Heart right ventricle (tissue), 16 donors: ENCODE data around the gene DRAM1. TPM values are rescaled to one million over a fixed set of nuclear protein-coding genes. Genes with fewer than 3 reads are reported as not detected.
A peak's percentile ranks its signal among the peaks of the same experiment; 100 is the strongest.

Experiments
- ATAC-seq, 8 donors: fragments of 200-7000 bp; cut with Tn5 transposase; one replicate each; pipeline ENCODE4 v1.9.1; 2020; ENCODE audit warnings: mild to moderate bottlenecking in 8 of 8, moderate library complexity in 8 of 8, moderate number of reproducible peaks in 1 of 8
- DNase-seq, 2 donors: peaks; one replicate each; pipeline ENCODE4 v3.0.0-alpha.2; 2020
- H3K27ac ChIP-seq, 10 donors: fragments of 200-600 bp; sonication (generic) in 2 of 10; one replicate each; pipeline versions ENCODE4 v1.5.0 to v1.8.0; 2020 to 2022; ENCODE audit warnings: mild to moderate bottlenecking in 3 of 10
- H3K27me3 ChIP-seq, 7 donors: fragments of 200-600 bp; one replicate each; pipeline ENCODE4 v1.8.0; 2021 to 2022; ENCODE audit warnings: mild to moderate bottlenecking in 2 of 7
- H3K36me3 ChIP-seq, 9 donors: fragments of 200-600 bp; sonication (generic) in 1 of 9; one replicate each; pipeline versions ENCODE4 v1.5.0 to v1.8.0; 2020 to 2022; ENCODE audit warnings: mild to moderate bottlenecking in 2 of 9
- H3K4me1 ChIP-seq, 9 donors: fragments of 200-600 bp; sonication (generic) in 1 of 9; one replicate each; pipeline versions ENCODE4 v1.5.0 to v1.8.0; 2020 to 2022; ENCODE audit warnings: mild to moderate bottlenecking in 4 of 9
- H3K4me3 ChIP-seq, 10 donors: fragments of 200-600 bp; sonication (generic) in 2 of 10; one replicate each; pipeline versions ENCODE4 v1.5.0 to v1.8.0; 2020 to 2022; ENCODE audit warnings: mild to moderate bottlenecking in 7 of 10, moderate library complexity in 2 of 10
- H3K9me3 ChIP-seq, 11 donors: fragments of 200-600 bp in 10 of 11; sonication (generic) in 2 of 11; one replicate each; pipeline versions ENCODE4 v1.5.0 to v1.8.0; 2013 to 2022; ENCODE audit warnings: mild to moderate bottlenecking in 2 of 11, control low read depth in 1 of 11, moderate library complexity in 1 of 11
- WGBS, 2 donors: extraction: QIAGEN DNeasy Blood & Tissue Kit; methylation state at CpG; one replicate each; pipeline ENCODE4 v1.1.7; 2013; ENCODE audit warnings: inconsistent platforms in 1 of 2; 5-methylcytosine and 5-hydroxymethylcytosine counted together
- intact Hi-C, 10 donors: fragments of 100-400 bp; cut with DNase I; formaldehyde crosslinking; loops; one replicate each; pipeline versions ENCODE4 v1.11.1 to v1.14.2; 2022
- polyA plus RNA-seq, 2 donors: library from polyadenylated mRNA; stranded (reverse); fragments of 200-250 nt; gene quantifications; one replicate each; pipeline ENCODE4 v1.2.3, GENCODE V29; 2013
- total RNA-seq, 10 donors: library from RNA; stranded (reverse); fragmentation: NEBNext Ultra II Directional in 3 of 10; extraction: Animal tissue kit (Norgen Biotek cat#: 25700) in 3 of 10; gene quantifications; one replicate each; pipeline versions ENCODE4 v1.2.1 to v1.2.4, GENCODE V29; 2021 to 2023
- TF ChIP-seq, protein P1 (sequence below), 9 donors: fragments of 200-600 bp; sonication (generic) in 2 of 9; IDR thresholded peaks; one replicate each; pipeline versions ENCODE4 v1.5.0 to v1.8.0; 2021 to 2022; ENCODE audit warnings: antibody characterized with exemption in 9 of 9, mild to moderate bottlenecking in 5 of 9, moderate library complexity in 1 of 9
- donor health status: Arrhythmogenic right ventricular cardiomyopathy.
- donor health status: ischemic (EF 13 %, LVEDD 7.1; RV severe dilation, severe dysfunction).
- donor health status: healthy with polysubstance abuse.
- donor health status: DM: no; HTN: yes; CAD: no.
- donor health status: DM: no; HTN: no; CAD: no.
- donor health status: ischemic (EF 25% LVEDD 6.9; RV normal size, moderate dysfunction).
- donor health status: ischemic (EF 25% LVEDD 5.7; RV mildly dilated, moderate dysfunction).
- donor health status: healthy.
- donor health status: DM: yes; HTN: yes; CAD: no.
- donor health status: Ischemic cardiomyopathy.
- donor health status: ischemic (EF 35%, LVEDD 5.7; RV mildly dilated, moderate dysfunction).
- donor health status: nonischemic (EF 11% LVEDD 7.7; RV severe dilation, severe dysfunction).
- donor health status: DM: yes; HTN: yes; CAD: no.
- donor health status: PGD.
- donor health status: ischemic (EF 29% LVEDD 5.4; RV normal size, mild dysfunction).
- donor health status: nonischemic (EF 23%, LVEDD 6.1; RV moderate dilation, normal function).

The DRAM1 gene
- total and polyA plus RNA-seq, 12 donors = 2.4 to 19.6 (median 3.7) TPM

DNA sequence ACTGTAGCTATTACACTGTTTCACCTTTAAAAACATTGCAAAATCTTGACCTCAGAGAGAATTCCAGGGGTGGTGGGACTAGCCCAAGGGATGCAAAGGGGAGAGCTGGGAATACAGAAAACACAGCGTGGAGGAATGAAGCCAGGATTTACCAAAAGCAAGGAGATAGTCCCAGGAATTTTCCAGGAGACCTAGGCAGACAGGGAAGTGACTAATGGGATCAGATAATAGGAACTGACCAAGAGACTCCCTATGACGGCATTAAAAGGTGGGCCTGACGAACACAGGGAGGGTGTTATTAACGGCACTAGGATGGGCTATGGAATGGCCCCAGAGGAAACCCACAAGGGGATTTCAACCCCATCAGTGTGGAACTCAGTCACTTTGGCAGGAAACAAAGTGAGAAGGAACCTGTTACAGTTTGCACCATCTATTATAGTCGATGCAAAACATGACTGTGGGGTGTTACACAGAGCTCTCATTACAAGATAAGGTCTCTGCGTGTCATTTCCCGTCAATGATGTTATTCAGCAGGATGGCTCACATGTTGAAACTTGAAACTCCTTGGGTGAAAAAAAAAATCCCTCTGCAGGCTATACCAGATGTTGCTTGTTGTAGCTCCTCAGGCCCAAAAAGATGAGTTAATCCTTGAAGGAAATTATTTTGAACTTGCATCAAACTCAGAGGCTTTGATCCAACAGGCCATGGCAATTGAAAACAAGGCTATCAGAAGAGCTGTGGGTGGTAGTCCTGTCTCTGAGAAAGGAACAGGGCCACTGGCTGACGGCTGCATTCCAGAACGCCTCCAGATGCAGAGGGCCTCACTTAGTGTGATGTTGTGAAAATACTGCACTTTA lies 58.7 kb downstream of the DRAM1 start:
- intact Hi-C loops = loop anchor here in 2 of 10 donors (5.0 to 10.0 kb wide), 2 partner anchors 546 to 549 kb away; partner anchors contain the start of gene IGF1 (in 2 of the 2)
- Histone ChIP-seq H3K9me3 (no peaks in the 10 kb centered on the region), H3K36me3 (no peaks in the 10 kb centered on the region), H3K27me3 (no peaks in the 10 kb centered on the region), H3K4me3 (no peak overlapping the region), H3K27ac (peak overlapping the region in 9 of 10 donors; percentile 31 to 83 (median 67)), H3K4me1 (peaks cover 0 to 34% (median 3%) of the 10 kb centered on the region in 9 donors)
- DNase-seq (peak; percentile 43 to 66), ATAC-seq (peak; percentile 71 to 89 (median 85))
- WGBS, 2 donors = 26 to 33% methylated on average over 9 of the region's 9 CpGs
- TF ChIP-seq, protein P1, sequence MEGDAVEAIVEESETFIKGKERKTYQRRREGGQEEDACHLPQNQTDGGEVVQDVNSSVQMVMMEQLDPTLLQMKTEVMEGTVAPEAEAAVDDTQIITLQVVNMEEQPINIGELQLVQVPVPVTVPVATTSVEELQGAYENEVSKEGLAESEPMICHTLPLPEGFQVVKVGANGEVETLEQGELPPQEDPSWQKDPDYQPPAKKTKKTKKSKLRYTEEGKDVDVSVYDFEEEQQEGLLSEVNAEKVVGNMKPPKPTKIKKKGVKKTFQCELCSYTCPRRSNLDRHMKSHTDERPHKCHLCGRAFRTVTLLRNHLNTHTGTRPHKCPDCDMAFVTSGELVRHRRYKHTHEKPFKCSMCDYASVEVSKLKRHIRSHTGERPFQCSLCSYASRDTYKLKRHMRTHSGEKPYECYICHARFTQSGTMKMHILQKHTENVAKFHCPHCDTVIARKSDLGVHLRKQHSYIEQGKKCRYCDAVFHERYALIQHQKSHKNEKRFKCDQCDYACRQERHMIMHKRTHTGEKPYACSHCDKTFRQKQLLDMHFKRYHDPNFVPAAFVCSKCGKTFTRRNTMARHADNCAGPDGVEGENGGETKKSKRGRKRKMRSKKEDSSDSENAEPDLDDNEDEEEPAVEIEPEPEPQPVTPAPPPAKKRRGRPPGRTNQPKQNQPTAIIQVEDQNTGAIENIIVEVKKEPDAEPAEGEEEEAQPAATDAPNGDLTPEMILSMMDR (IDR thresholded peaks at IDR 0.05) = no peak

GRCh38 chr12:101939306-101939705 lies 61.9 kb downstream of the DRAM1 start:
- Histone ChIP-seq H3K36me3 (no peaks in the 10 kb centered on the region), H3K27me3 (no peaks in the 10 kb centered on the region), H3K9me3 (no peaks in the 10 kb centered on the region), H3K4me1 (peaks cover 0 to 41% (median 3%) of the 10 kb centered on the region in 9 donors), H3K4me3 (no peak overlapping the region), H3K27ac (peak overlapping the region in 7 of 10 donors; percentile 31 to 83 (median 56))
- intact Hi-C loops = loop anchor here in 2 of 10 donors (5.0 to 10.0 kb wide), 2 partner anchors 543 to 545 kb away; partner anchors contain the start of gene IGF1 (in 2 of the 2)
- no peak for DNase-seq
- 47 to 60% methylated on average over 3 of the region's 3 CpGs for WGBS, 2 donors
- no peak for ATAC-seq
- TF ChIP-seq, protein P1 (IDR thresholded peaks at IDR 0.05) = no peak

- Histone ChIP-seq H3K27ac (peak overlapping the region in 6 of 10 donors; percentile 32 to 83 (median 62)), H3K36me3 (no peaks in the 10 kb centered on the region), H3K27me3 (no peaks in the 10 kb centered on the region), H3K4me3 (no peak overlapping the region), H3K4me1 (peaks cover 0 to 39% (median 3%) of the 10 kb centered on the region in 9 donors), H3K9me3 (no peaks in the 10 kb centered on the region)
- intact Hi-C loops = loop anchor here in 9 of 10 donors (5.0 to 10.0 kb wide), 5 partner anchors 542 to 875 kb away; partner anchors contain the start of gene IGF1 (in 8 of the 9)
- DNase-seq (peak in 1 of 2 donors; percentile 50), ATAC-seq (peak in 5 of 8 donors; percentile 31 to 52 (median 46))
- TF ChIP-seq, protein P1 (IDR thresholded peaks at IDR 0.05) = peak in 8 of 9 donors; percentile 58 to 80 (median 70)
- 5 to 6% methylated on average over 3 of the region's 3 CpGs for WGBS, 2 donors
These were observed 62.5 kb downstream of the DRAM1 start for GRCh38 chr12:101939856-101940265.

DNA sequence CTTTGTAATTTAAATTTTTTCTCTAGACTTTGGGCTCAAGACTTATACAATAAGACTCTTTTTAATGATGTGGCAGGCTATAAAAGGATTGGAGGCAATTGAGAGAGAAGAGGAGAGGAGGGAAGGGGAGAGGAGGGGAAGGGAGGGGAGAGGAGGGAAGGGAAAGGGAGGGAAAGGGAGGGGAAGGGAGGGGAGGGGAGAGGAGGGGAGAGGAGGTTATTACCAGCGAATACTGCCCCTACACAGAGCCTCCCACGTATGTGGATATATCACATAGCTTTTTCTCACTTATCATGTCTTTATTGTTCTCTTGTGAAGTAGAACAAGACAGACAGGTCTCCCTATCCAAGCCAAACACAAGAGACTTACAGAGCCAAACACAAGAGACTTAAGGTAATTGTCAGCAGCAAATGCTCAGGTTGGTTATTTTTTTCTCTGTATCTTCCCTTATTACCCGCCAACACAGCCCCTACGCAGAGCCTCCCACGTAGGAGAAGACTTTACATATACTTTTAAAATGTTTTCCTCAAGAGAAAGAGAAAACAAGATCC lies 63.1 kb downstream of the DRAM1 start:
- TF ChIP-seq, protein P1 (IDR thresholded peaks at IDR 0.05) = no peak
- intact Hi-C loops = loop anchor here in 9 of 10 donors (5.0 to 10.0 kb wide), 5 partner anchors 542 to 874 kb away; partner anchors contain the start of gene IGF1 (in 6 of the 9)
- no peak overlapping the region for H3K4me3 ChIP-seq
- no peaks in the 10 kb centered on the region for H3K9me3 ChIP-seq
- H3K27ac ChIP-seq = peak overlapping the region in 5 of 10 donors; percentile 32 to 75 (median 64)
- H3K4me1 ChIP-seq = peaks cover 0 to 35% (median 3%) of the 10 kb centered on the region in 9 donors
- DNase-seq (no peak), ATAC-seq (no peak)
- H3K36me3 ChIP-seq = no peaks in the 10 kb centered on the region
- 65 to 66% methylated on average over 5 of the region's 5 CpGs for WGBS, 2 donors
- no peaks in the 10 kb centered on the region for H3K27me3 ChIP-seq
